HEK293 (cell line): Measurements from ENCODE around the gene SH3RF3.

Experiments
- CTCF ChIA-PET: fragments of 350-600 bp; formaldehyde crosslinking; extraction: SDS; loops from one replicate; lab custom pipeline; 2021; ENCODE audit warnings: antibody characterized with exemption; lab: Yijun Ruan, JAX
- POLR2A ChIA-PET: fragments of 300-600 bp; formaldehyde crosslinking; extraction: SDS; loops from one replicate; lab custom pipeline; 2020; ENCODE audit warnings: antibody characterized with exemption, inconsistent platforms; lab: Yijun Ruan, JAX
- H3K27ac ChIP-seq: fragments of 200-500 bp; sonication (Bioruptor generic); 2 replicates; pipeline ENCODE4 v1.5.1; 2014; ENCODE audit warnings: low read depth, low read length, control low read depth, inconsistent platforms; ENCODE audit errors: extremely low read depth
- H3K36me3 ChIP-seq, 2 experiments: fragments of 200-500 bp in 1 of 2; sonication (Bioruptor generic) in 1 of 2; 1 replicate in 1 of 2; 2 replicates in 1 of 2; pipeline ENCODE4 v1.5.1; 2014 to 2017; ENCODE audit warnings: inconsistent platforms in 2 of 2, low read length in 2 of 2; ENCODE audit not compliant: control insufficient read depth in 2 of 2, insufficient read depth in 1 of 2
- H3K4me1 ChIP-seq: fragments of 200-500 bp; sonication (Bioruptor generic); 2 replicates; pipeline ENCODE4 v1.5.1; 2014; ENCODE audit warnings: mild to moderate bottlenecking, low read length, inconsistent platforms; ENCODE audit not compliant: control insufficient read depth, insufficient read depth
- H3K4me3 ChIP-seq: 2 replicates; pipeline ENCODE4 v1.5.1; 2011; ENCODE audit warnings: low read depth, mild to moderate bottlenecking, control low read depth, low read length, moderate library complexity
- H3K9me3 ChIP-seq: fragments of 200-500 bp; sonication (Bioruptor generic); 2 replicates; pipeline ENCODE4 v1.5.1; 2014; ENCODE audit warnings: low read depth, low read length, inconsistent platforms; ENCODE audit not compliant: control insufficient read depth, insufficient read depth
- GLIS2 ChIP-seq: fragments of 450-650 bp; formaldehyde crosslinking; IDR thresholded peaks from 2 replicates; pipeline ENCODE4 v1.5.1; 2016; ENCODE audit warnings: missing biosample characterization, missing genetic modification characterization
- KLF7 ChIP-seq: fragments of 450-650 bp; formaldehyde crosslinking; IDR thresholded peaks from 2 replicates; pipeline ENCODE4 v1.5.1; 2016; ENCODE audit warnings: missing biosample characterization, missing genetic modification characterization, borderline replicate concordance
- KLF8 ChIP-seq: fragments of 450-650 bp; formaldehyde crosslinking; IDR thresholded peaks from 2 replicates; pipeline ENCODE4 v1.5.1; 2016; ENCODE audit warnings: missing biosample characterization, missing genetic modification characterization
- PRDM1 ChIP-seq: fragments of 450-650 bp; formaldehyde crosslinking; IDR thresholded peaks from 2 replicates; pipeline ENCODE4; 2016; ENCODE audit warnings: missing biosample characterization, missing genetic modification characterization
- REST ChIP-seq: fragments of 450-650 bp; formaldehyde crosslinking; IDR thresholded peaks from 2 replicates; pipeline ENCODE4 v1.5.1; 2016; ENCODE audit warnings: missing biosample characterization, missing genetic modification characterization
- SETDB1 ChIP-seq: IDR thresholded peaks from one replicate; pipeline ENCODE4 v1.6.1; 2017; ENCODE audit warnings: mild to moderate bottlenecking, low read length, moderate library complexity, mixed read lengths; ENCODE audit not compliant: insufficient read length
- SP7 ChIP-seq: fragments of 450-650 bp; formaldehyde crosslinking; IDR thresholded peaks from 2 replicates; pipeline ENCODE4 v1.5.1; 2016; ENCODE audit warnings: missing biosample characterization, missing genetic modification characterization
- YY1 ChIP-seq: fragments of 450-650 bp; formaldehyde crosslinking; IDR thresholded peaks from 2 replicates; pipeline ENCODE4 v1.5.1; 2018; ENCODE audit warnings: missing biosample characterization, missing genetic modification characterization
- ZBTB17 ChIP-seq: fragments of 450-650 bp; formaldehyde crosslinking; IDR thresholded peaks from 2 replicates; pipeline ENCODE4 v1.5.1; 2016; ENCODE audit warnings: missing biosample characterization, missing genetic modification characterization
- ZNF140 ChIP-seq: fragments of 450-650 bp; formaldehyde crosslinking; IDR thresholded peaks from 2 replicates; pipeline ENCODE4 v1.5.1; 2016; ENCODE audit warnings: missing biosample characterization, missing genetic modification characterization
- ZNF169 ChIP-seq: fragments of 450-650 bp; formaldehyde crosslinking; IDR thresholded peaks from 2 replicates; pipeline ENCODE4 v1.5.1; 2016; ENCODE audit warnings: missing biosample characterization, missing genetic modification characterization
- ZNF23 ChIP-seq: fragments of 450-650 bp; formaldehyde crosslinking; IDR thresholded peaks from 2 replicates; pipeline ENCODE4 v1.5.1; 2016; ENCODE audit warnings: missing biosample characterization, missing genetic modification characterization, borderline replicate concordance
- ZNF626 ChIP-seq: fragments of 450-650 bp; sonication (Bioruptor Pico); formaldehyde crosslinking; IDR thresholded peaks from 2 replicates; pipeline ENCODE4 v1.5.1; 2018; ENCODE audit warnings: missing biosample characterization, missing genetic modification characterization, inconsistent platforms
- ZNF639 ChIP-seq: fragments of 450-650 bp; formaldehyde crosslinking; IDR thresholded peaks from 2 replicates; pipeline ENCODE4 v1.5.1; 2016; ENCODE audit warnings: missing biosample characterization, missing genetic modification characterization
- ZNF660 ChIP-seq: fragments of 450-650 bp; IDR thresholded peaks from 2 replicates; pipeline ENCODE4 v1.5.1; 2018; ENCODE audit warnings: missing biosample characterization, mild to moderate bottlenecking, missing genetic modification characterization
- ZNF704 ChIP-seq: fragments of 450-650 bp; formaldehyde crosslinking; IDR thresholded peaks from 2 replicates; pipeline ENCODE4 v1.5.1; 2016; ENCODE audit warnings: missing biosample characterization, missing genetic modification characterization
- ZNF777 ChIP-seq: fragments of 450-650 bp; formaldehyde crosslinking; IDR thresholded peaks from 2 replicates; pipeline ENCODE4 v1.5.1; 2017; ENCODE audit warnings: missing biosample characterization, missing genetic modification characterization, borderline replicate concordance
- ZNF791 ChIP-seq: fragments of 450-650 bp; formaldehyde crosslinking; IDR thresholded peaks from 2 replicates; pipeline ENCODE4 v1.5.1; 2016; ENCODE audit warnings: missing biosample characterization, missing genetic modification characterization
- TF ChIP-seq, protein P1 (sequence below): fragments of 450-650 bp; formaldehyde crosslinking; IDR thresholded peaks from 2 replicates; pipeline ENCODE4 v1.5.1; 2016; ENCODE audit warnings: missing biosample characterization, missing genetic modification characterization
- TF ChIP-seq, protein P2 (sequence below): fragments of 450-650 bp; formaldehyde crosslinking; conservative IDR thresholded peaks from 2 replicates; pipeline ENCODE4 v1.5.1; 2016; ENCODE audit warnings: low read depth, missing biosample characterization, missing genetic modification characterization

Gene SH3RF3

GRCh38 chr2:109173311-109174171 lies 44.5 kb downstream of the SH3RF3 start (continued):
- TF ChIP-seq ZNF639, result no peak
- TF ChIP-seq ZNF660 (tag by site-specific recombination), result no peak
- no peak for TF ChIP-seq ZNF140 (tag by site-specific recombination)
- TF ChIP-seq ZNF704 (tag by site-specific recombination), result no peak
- no peak for TF ChIP-seq YY1 (tag by site-specific recombination)
- TF ChIP-seq ZNF169 (tag by site-specific recombination), result no peak

GRCh38 chr2:109174214-109174613 lies 45.2 kb downstream of the SH3RF3 start:
- Histone ChIP-seq H3K36me3 (no peaks in the 10 kb centered on the region), H3K9me3 (no peaks in the 10 kb centered on the region), H3K4me1 (peaks cover 24% of the 10 kb centered on the region), H3K4me3 (no peak overlapping the region), H3K27ac (no peak overlapping the region)
- ChIA-PET CTCF (no interaction called here), POLR2A (no interaction called here)
- TF ChIP-seq SETDB1 (no peak), GLIS2 (no peak), PRDM1 (tag by site-specific recombination) (no peak), ZNF23 (tag by site-specific recombination) (no peak), ZNF626 (tag by site-specific recombination) (no peak), ZNF777 (tag by site-specific recombination) (no peak), ZNF791 (tag by site-specific recombination) (no peak)
- TF ChIP-seq, protein P1, sequence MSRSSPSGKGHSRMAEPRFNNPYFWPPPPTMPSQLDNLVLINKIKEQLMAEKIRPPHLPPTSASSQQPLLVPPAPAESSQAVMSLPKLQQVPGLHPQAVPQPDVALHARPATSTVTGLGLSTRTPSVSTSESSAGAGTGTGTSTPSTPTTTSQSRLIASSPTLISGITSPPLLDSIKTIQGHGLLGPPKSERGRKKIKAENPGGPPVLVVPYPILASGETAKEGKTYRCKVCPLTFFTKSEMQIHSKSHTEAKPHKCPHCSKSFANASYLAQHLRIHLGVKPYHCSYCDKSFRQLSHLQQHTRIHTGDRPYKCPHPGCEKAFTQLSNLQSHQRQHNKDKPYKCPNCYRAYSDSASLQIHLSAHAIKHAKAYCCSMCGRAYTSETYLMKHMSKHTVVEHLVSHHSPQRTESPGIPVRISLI (tag by site-specific recombination), result no peak

DNA sequence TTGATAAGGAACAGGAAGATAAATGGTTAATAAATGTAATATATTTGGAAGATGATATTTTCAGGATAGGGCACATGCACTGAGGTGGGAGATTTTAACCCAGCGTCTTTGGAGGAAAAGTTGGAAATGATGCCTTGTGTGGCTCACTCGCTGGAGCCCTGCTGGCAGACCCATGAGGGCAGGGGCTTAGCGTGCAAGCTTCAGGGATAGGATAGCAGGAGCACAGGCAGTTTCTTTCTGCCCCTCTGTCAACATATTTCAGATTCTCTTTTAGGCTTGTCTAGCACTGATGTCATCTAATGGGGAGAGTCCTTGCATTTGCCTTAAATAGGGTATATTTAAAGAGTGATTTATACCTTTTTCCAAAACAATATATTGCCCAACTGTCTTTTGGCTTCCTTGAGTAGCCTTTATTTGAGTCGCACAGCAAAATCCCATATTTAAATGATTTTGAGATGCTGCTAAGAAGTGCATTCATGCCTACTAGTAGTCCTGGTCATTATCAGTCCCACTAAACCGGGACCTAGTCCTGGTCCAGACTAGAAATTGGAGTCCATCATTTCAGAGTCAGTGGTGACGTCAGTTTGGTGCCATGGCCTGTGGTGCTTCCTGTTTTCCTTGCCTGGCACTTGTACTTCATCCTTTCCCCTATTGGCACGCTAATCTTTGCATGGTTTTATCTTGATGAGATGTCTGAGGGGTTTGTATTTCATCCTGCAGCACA lies 45.8 kb downstream of the SH3RF3 start:
- no peaks in the 10 kb centered on the region for H3K36me3 ChIP-seq
- H3K4me1 ChIP-seq, result peaks cover 24% of the 10 kb centered on the region
- no peak overlapping the region for H3K4me3 ChIP-seq
- POLR2A ChIA-PET, result no interaction called here
- no peaks in the 10 kb centered on the region for H3K9me3 ChIP-seq
- no peak overlapping the region for H3K27ac ChIP-seq
- CTCF ChIA-PET, result interaction anchor here (0.7 to 1.1 kb wide), 2 partner anchors 8 to 40 kb away, joined by 3 read pairs; no protein-coding TSS in a partner anchor
- no peak for TF ChIP-seq KLF8 (tag by site-specific recombination)
- TF ChIP-seq, protein P2, sequence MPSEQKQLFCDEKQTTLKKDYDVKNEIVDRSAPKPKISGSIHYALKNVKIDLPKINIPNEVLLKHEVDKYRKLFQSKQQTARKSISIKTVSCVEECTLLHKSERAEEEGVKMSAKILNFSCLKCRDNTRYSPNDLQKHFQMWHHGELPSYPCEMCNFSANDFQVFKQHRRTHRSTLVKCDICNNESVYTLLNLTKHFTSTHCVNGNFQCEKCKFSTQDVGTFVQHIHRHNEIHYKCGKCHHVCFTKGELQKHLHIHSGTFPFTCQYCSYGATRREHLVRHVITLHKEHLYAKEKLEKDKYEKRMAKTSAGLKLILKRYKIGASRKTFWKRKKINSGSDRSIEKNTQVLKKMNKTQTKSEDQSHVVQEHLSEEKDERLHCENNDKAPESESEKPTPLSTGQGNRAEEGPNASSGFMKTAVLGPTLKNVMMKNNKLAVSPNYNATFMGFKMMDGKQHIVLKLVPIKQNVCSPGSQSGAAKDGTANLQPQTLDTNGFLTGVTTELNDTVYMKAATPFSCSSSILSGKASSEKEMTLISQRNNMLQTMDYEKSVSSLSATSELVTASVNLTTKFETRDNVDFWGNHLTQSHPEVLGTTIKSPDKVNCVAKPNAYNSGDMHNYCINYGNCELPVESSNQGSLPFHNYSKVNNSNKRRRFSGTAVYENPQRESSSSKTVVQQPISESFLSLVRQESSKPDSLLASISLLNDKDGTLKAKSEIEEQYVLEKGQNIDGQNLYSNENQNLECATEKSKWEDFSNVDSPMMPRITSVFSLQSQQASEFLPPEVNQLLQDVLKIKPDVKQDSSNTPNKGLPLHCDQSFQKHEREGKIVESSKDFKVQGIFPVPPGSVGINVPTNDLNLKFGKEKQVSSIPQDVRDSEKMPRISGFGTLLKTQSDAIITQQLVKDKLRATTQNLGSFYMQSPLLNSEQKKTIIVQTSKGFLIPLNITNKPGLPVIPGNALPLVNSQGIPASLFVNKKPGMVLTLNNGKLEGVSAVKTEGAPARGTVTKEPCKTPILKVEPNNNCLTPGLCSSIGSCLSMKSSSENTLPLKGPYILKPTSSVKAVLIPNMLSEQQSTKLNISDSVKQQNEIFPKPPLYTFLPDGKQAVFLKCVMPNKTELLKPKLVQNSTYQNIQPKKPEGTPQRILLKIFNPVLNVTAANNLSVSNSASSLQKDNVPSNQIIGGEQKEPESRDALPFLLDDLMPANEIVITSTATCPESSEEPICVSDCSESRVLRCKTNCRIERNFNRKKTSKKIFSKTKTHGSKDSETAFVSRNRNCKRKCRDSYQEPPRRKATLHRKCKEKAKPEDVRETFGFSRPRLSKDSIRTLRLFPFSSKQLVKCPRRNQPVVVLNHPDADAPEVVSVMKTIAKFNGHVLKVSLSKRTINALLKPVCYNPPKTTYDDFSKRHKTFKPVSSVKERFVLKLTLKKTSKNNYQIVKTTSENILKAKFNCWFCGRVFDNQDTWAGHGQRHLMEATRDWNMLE (tag by site-specific recombination), result no peak
- TF ChIP-seq REST (tag by site-specific recombination), result no peak
- TF ChIP-seq KLF7 (tag by site-specific recombination), result no peak
- no peak for TF ChIP-seq SP7 (tag by site-specific recombination)
- no peak for TF ChIP-seq ZBTB17 (tag by site-specific recombination)
